T-helper 9 cell (primary cell): ENCODE data around the gene FKRP.
A peak's percentile ranks its signal among the peaks of the same experiment; 100 is the strongest.

Experiments
- DNase-seq: peaks from one replicate; pipeline ENCODE4 v3.0.0-alpha.2; 2020

The FKRP gene

DNA sequence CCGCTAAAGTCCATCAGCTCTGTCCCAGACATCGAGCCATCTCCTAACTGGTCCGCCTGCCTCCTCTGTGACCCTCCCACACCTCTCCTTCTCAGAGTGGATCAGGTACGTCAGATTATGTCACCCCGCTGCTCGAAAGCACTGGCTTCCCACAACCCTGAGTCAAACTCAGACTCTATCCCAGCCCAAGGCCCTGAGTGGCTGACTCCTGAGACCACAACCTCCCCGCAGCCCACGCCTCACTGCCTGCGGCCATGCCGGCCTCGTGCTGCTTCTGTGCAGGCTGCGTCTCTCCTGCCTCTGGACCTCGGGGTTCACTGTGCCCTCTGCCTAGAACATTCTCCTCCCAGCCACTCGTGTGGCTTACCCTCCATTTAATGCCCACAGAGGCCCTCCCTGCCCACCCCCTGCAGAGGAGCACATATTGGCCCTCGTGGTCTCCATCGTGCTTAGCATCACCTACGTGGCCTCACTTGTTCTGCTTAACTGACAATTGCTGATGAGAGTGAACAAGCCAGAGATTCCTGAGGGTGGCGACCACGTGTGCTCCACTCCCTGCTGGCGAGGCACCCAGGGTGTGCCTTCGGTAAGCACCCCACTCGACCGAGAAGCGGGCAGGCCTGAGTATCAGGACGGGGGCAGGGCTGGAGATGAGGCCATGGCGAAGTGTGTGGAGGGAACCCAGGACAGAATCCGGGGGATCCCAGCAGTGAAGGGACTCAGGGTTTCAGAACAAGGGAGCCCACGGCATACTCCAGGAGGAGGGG lies 13.5 kb upstream of the FKRP start:
- DNase-seq = no peak

DNA sequence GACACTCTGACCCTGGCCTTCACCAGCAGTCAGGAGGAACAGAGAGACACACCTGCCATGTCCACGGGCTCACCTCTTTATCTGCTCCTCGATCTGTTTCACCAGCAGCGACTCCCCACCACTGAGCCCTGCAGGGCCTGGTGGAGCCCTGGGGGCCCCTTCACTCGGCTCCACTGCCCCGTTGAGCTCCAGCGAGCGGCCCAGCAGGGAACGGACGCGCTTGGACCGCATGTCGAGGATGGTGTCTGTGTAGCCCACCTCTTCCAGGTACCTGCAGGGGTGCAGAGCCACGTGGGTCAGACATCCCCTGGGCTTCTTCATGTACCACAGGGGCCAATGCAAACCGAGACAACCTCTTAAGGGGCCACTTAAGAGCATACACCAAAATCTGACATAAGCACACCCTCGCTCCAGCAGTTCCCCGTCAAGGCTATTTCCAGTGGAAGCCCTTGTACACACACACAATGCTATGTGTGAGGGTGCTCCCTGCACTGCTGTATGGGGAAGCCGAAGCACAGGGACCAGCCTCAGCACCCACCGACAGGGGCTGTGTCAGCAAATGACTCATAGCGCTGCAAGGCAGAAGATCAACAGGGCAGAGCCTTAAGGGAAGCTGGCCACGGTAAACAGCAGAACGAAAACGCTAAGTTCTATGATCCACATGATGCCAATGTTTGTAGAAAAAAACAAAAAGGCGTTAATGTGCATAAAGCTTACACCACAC lies 12.7 kb upstream of the FKRP start:
- DNase-seq = no peak

DNA sequence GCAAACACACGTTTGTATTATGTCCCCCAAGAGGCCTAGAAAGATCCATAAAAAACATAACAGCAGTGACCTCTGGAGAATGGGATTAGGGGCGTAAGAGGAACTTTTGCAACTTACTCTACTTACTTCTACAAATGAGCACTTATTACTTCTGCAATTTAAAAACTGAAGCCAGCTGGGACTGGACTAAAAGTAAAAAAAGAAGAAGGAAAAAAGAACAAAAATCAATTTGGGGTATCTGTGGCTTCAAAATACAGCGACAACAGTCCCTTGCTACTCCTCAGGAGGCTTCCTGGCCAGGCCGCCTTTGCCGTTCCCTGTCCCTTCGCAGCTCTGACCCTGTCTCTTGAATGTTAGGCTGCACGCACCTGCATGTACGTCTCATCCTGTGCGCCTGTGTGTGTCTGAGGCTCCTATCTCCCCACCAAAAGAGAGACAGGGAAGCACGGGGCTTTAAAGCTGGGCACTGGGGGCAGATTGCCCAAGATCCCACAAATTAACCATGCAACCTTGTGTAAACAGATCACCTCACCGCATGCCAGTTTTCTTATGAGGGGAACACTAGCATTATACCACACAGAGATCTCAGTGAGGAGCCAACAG lies 12.1 kb upstream of the FKRP start:
- DNase-seq = no peak

DNA sequence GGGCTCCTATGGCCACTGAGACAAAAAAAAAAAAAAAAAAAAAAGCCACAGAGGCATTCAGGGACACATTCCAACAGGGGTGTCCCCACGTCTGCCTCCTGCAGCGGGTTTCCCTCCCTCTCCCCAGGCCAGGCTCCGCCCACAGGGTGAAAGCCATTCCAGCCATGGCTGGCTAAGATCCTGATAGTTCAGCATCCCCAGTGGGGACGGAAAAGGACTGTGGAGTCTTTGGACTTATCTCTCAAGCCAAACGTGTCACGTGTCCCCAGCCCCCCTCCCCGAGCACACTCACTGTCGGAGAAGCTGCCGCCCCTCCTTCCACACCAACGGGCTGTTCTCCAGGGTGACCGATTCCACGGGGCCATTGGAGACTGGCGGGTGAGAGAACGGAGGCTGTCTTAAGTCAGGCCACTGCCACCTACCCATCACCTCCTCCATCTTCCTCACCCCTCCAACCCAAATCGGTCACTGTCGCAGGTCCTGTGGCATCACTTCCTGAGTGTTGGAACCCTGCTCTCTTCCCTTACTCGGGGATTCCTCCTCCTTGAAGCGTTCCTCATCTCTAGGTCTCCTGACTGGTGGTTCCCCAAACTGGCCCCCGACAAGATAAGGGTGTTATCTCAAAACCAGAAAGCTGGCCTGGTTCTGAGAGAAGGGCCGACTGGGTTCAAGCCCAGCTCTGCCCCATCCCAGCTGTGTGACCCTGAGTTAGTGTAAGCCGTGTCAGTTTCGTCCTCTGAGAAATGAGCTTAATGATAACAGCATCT lies 9.1 kb upstream of the FKRP start:
- no peak for DNase-seq

DNA sequence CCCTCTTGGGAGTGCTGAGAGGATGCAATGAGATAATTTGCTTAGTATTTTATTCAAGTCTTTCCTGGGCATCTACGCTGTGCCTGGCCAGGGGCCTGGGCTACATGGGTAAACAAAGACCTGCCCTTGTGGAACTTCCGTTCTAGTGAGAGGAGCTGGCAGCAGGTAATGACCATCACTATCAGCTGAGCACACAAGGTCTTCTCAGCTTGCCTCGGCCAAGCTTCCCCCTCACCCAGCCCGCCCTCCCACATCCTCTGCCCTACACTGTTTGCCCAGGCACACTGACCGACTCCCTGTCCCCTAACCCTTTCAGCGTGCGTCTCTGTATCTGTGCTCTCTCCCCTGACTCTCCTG lies 8.6 kb upstream of the FKRP start:
- no peak for DNase-seq

DNA sequence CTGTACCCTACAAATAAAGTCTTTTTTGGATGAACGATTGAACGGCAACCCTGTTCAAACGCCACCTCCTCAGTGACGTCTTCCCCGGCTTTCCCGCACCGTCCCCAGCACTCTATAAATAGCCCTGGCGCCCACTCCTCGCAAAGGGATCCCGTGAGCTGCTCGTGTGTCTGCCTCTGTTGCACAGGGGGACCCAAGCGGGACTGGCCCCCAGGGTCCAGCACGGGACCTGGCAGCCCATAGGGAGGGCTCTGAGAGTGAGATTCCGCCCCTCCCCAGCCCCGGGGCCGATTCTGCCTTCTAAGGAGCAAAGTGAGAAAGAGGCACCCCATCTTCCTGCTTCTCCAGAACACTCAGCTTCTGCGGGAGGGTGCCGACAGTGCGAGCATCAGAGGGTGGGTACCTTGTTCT lies 8.1 kb upstream of the FKRP start:
- DNase-seq = no peak

DNA sequence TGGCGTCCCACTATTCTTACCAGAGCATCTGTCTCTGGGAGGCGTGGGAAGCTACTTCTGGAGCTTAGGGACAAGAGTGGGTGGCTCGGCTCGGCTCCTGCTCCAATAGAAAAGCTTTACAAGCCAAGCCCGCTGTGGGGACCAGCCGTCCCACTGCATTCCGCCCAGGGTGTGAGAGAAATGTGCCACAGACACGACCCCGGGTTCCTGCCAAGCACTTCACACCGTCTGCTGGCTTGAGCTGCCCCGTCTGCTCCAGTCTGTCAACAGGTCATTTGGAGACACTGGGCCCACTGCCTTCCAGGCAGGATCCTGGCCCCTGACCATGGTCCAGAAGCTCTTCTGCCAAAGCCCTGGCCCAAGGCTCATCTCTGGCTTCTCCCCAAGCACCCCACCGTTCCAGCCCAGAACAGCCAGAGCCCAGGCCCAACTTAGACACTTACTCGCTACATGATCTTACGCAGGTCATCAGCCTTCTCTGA lies 6.5 kb upstream of the FKRP start:
- no peak for DNase-seq

DNA sequence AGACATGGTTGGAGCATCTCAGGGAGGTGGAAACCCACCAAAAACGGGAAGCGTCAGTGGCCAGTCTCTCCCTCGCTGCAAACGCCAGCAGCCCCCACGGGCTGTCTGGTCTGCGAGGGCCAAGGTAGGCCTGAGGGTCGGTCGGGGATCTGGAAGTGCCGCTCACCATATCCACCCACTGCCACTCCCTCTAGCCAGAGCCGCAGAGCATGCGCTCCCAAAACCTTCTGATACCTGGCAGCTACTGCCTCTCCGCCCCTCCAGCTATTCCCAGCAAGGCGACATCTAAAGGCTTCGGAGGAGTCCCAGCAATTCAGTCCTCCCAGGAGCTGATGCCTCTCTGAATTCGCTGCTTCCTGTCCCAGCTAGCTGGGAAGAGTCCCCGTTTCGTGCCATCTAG lies 4.4 kb upstream of the FKRP start:
- no peak for DNase-seq

DNA sequence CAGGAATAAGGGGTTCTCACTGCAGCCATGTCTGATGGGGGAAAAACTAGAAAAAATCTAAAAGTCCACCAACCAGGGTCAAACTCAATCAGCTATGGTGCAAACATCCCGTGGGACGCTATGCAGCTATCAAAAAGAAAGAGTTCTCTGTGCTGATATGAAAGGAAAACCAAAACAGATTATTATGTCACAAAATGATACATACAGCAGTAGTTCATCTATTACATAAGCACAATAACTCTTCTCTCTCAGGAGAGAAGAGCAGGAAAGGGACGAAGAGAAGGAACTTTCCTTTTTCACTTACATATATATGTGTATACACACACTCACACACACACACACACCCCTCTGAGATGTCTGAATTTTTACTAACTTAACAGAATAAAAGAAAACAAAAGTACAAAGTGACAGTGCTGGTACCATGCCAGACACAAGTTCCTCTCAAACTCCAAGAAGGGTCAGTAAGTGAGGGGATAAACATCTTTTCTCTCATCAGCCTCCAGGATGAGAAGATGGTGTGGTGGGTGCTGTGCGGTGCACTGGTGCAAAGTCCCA lies 2.9 kb upstream of the FKRP start:
- DNase-seq = no peak

DNA sequence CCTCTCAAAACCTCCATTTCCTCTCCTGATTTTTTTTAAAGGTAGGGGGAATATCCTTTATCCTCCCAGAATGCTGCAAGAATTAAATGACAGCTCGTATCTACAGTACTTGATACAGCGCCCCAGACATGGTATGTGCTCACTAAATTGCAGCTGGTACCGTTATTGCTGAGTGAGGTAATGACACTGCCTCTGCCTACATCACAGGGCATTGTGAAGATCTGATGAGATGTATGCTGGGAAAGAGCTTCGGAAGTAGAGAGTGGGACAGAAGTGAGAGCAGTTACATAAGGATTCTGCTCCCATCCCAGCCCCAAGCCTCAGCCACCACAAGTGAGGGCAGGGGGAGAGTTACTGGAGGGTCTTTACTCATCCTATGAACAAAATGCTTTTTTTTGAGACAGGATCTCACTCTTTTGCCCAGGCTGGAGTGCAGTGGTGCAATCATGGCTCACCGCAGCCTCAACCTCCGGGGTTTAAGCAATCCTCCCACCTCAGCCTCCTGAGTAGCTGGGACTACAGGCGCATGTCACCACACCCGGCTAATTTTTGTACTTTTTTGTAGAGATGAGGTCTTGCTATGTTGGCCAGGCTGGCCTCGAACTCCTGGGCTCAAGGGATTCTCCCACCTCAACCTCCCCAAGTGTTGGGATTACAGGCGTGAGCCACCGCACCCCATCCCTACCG lies 1.7 kb upstream of the FKRP start:
- DNase-seq = no peak

DNA sequence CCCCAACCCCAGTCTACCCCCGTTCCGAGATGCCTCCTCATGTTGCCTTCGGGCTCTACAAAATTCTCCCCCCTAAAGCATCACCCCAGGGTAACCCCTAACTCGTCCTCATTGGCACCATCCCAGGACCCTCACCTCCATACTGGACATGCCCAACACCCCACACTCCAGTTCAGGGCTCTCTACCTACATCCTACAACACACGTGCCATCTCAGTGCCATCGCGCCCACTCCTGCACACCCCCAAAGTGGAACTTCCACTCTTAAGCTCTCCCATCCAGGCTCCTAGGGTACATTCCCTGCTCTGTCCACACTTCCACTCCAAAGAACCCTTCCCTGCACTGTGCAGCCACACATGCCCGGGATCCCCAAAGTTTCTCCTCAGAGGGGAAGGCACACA lies 827 bp upstream of the FKRP start:
- DNase-seq = no peak

DNA sequence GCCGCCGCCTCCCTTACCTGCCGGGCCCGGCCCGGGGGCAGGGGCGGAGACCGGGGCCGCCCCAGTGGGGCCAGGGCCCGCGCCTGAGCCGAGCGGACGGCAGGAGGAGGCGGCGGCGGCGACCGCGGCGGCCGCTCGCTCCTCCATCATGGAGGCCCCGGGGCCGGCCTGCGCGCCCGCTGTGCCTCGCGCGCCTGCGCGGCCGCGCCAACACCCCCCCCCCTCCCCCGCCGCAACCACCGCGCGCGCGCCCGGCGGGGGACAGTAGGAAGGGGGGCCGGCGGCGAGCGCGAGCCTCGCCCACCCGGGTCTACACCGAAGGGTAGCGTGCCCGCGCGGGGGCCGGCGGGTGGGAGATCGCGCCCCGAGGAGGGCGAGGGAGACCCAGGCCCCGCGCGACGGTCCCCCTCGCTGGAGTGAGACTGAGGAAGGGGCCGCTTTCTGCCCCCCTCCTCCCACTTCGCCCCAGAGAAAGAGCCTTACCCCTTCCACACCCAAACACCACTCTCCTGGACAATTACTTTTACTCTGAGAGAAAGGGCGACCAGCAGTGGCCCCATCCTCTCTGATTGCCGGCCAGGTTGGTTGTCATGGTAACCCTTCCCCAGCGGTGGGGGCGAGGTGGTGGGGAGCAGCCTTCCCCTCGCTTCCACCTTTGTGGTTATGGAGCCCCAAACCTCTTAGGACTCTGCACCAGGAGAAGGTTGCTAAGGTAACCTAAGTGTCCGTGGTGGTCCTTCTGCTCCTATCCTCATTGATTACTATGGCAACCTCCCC lies 612 bp downstream of the FKRP start, which contains the start of gene STRN4:
Gene STRN4 (minus strand): TSS at position 170 of the 777 bp plus-strand sequence. CDS start 20 bp downstream, at position 150.
- DNase-seq = peak; percentile 58

DNA sequence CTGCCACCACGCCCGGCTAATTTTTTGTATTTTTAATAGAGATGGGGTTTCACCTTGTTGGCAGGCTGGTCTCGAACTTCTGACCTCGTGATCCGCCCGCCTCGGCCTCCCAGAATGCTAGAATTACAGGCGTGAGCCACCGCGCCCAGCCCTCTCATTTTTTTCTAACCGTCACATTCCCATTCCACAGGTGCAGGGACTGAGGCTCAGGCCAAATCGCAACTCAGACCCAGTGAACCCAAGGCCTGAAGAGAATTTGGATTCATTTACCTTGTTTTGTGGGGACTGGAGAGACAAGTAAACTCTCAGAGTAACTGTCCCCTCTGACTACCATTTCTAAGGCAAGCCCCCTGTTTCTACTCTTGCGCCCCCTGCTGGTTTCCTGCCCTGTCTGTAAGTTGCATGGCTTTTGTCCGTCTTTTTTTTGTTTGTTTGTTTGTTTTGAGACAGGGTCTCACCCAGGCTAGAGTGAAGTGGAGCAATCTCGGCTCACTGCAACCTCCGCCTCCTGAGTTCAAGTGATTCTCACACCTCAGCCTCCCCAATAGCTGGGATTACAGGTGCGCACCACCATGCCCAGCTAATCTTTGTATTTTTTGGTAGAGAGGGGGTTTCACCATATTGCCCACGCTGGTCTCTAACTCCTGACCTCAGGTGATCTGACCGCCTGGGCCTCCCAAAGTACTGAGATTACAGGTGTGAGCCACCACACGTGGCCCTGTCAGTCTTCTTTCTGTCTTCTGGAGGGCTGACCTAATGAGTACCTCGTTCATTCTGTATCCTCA lies 2.7 kb downstream of the FKRP start:
- DNase-seq = peak; percentile 83

DNA sequence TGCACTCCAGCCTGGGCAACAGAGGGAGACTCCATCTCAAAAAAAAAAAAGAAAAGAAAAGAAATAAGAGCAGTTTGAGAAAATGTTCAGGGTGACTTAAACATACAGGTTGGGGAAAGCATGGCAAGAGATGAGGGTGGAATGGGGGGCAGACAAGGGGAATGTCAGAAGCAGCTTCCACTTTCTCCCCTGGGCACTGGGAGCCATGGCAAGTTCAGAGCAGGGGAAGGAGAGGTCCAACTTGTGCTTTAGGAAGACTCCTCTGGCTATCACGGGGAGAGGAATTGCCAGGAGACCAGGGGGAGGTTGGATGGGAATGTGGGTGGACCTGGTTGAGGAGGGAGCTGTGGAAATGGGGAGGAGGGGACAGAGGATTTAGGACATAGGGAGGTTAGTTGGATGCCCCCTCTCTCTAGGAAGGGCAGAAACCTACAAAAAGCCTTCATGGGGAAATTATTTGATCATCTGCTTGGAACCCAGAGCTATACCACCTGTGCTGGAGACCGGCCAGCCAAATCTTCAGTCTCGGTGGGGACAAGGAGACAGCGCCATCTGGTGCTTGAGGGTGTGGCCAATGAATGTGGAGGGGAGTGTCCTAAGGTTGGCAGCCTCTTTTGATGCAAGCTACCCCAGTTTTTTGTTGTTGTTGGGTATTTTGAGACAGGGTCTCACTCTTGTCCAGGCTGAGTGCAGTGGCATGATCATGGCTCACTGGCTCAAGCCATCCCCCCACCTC lies 7.7 kb downstream of the FKRP start:
- peak; percentile 59 for DNase-seq

DNA sequence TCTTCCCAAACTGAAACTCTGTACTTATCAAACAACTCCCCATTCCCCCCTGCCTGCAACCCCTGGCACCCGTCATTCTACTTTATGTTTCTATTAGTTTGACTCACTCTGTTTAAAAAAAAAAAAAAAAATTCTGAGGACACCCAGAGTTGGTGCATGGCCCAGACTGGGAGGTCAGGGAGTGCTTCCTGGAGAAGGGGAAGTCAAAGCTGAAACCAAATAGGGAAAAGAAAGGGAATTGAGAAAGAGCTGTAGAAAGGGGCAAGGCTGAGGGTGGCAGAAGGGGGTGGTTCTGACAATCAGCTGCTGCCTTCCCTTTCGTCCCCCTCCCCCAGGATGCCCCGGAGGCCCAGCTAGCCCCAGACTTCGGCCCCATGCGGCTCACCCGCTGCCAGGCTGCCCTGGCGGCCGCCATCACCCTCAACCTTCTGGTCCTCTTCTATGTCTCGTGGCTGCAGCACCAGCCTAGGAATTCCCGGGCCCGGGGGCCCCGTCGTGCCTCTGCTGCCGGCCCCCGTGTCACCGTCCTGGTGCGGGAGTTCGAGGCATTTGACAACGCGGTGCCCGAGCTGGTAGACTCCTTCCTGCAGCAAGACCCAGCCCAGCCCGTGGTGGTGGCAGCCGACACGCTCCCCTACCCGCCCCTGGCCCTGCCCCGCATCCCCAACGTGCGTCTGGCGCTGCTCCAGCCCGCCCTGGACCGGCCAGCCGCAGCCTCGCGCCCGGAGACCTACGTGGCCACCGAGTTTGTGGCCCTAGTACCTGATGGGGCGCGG lies 9.4 kb downstream of the FKRP start:
- no peak for DNase-seq

DNA sequence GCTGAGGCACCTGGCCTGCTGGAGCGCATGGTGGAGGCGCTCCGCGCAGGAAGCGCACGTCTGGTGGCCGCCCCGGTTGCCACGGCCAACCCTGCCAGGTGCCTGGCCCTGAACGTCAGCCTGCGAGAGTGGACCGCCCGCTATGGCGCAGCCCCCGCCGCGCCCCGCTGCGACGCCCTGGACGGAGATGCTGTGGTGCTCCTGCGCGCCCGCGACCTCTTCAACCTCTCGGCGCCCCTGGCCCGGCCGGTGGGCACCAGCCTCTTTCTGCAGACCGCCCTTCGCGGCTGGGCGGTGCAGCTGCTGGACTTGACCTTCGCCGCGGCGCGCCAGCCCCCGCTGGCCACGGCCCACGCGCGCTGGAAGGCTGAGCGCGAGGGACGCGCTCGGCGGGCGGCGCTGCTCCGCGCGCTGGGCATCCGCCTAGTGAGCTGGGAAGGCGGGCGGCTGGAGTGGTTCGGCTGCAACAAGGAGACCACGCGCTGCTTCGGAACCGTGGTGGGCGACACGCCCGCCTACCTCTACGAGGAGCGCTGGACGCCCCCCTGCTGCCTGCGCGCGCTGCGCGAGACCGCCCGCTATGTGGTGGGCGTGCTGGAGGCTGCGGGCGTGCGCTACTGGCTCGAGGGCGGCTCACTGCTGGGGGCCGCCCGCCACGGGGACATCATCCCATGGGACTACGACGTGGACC lies 10.1 kb downstream of the FKRP start:
- DNase-seq = no peak

DNA sequence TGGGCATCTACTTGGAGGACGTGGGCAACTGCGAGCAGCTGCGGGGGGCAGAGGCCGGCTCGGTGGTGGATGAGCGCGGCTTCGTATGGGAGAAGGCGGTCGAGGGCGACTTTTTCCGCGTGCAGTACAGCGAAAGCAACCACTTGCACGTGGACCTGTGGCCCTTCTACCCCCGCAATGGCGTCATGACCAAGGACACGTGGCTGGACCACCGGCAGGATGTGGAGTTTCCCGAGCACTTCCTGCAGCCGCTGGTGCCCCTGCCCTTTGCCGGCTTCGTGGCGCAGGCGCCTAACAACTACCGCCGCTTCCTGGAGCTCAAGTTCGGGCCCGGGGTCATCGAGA lies 10.7 kb downstream of the FKRP start:
- DNase-seq = no peak

DNA sequence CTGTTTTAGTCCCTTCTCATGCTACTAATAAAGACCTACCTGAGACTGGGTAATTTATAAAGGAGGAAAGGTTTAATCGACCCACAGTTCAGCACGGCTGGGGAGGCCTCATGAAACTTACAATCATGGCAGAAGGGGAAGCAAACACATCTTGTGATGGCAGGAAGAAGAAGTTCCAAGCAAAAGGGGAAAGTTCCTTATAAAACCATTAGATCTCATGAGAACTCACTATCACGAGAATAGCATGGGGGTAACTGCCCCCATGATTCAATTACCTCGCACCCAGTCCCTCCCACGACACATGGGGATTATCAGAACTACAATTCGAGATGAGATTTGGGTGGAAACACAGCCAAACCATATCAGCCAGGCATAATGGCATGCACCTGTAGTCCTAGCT lies 13.3 kb downstream of the FKRP start:
- DNase-seq = no peak
